Epithelial cell of prostate (primary cell): ENCODE data around the gene TSHZ1.
"Not testable (repeated sequence)": the region's sequence is repeated elsewhere in the genome, so short reads cannot be mapped to it uniquely, and the experiment has no call there.

Source experiments
- DNase-seq: peaks from one replicate; pipeline ENCODE4 v3.0.0-alpha.2; 2011; ENCODE audit warnings: low read depth, low spot score
- H3K27ac ChIP-seq: fragments of 450-650 bp; 2 replicates; pipeline ENCODE4 v1.5.1; 2017; ENCODE audit warnings: mild to moderate bottlenecking

TSHZ1 gene

GRCh38 chr18:75179819-75180600 lies 30.6 kb upstream of the TSHZ1 start:
- no peak overlapping the region for H3K27ac ChIP-seq
- no peak for DNase-seq

GRCh38 chr18:75183524-75183923 lies 27.1 kb upstream of the TSHZ1 start:
- DNase-seq, result peak; percentile 73
- H3K27ac ChIP-seq, result no peak overlapping the region

- no peak overlapping the region for H3K27ac ChIP-seq
- DNase-seq, result no peak
Observed at GRCh38 chr18:75183973-75184493, 26.6 kb upstream of the TSHZ1 start.

GRCh38 chr18:75185460-75185859 lies 25.1 kb upstream of the TSHZ1 start:
- H3K27ac ChIP-seq, result no peak overlapping the region
- no peak for DNase-seq

- not testable (repeated sequence) for H3K27ac ChIP-seq, DNase-seq
Observed at GRCh38 chr18:75187702-75188101, 22.9 kb upstream of the TSHZ1 start.

GRCh38 chr18:75189696-75190095 lies 20.9 kb upstream of the TSHZ1 start:
- H3K27ac ChIP-seq, result no peak overlapping the region
- no peak for DNase-seq

GRCh38 chr18:75192899-75193298 lies 17.7 kb upstream of the TSHZ1 start:
- H3K27ac ChIP-seq, result no peak overlapping the region
- DNase-seq, result no peak

- no peak overlapping the region for H3K27ac ChIP-seq
- DNase-seq, result no peak
Observed at GRCh38 chr18:75198036-75198435, 12.6 kb upstream of the TSHZ1 start.

- DNase-seq, result no peak
- no peak overlapping the region for H3K27ac ChIP-seq
Observed at GRCh38 chr18:75199327-75199726, 11.3 kb upstream of the TSHZ1 start.

- DNase-seq, result no peak
- no peak overlapping the region for H3K27ac ChIP-seq
Observed at GRCh38 chr18:75200071-75200470, 10.5 kb upstream of the TSHZ1 start.

GRCh38 chr18:75200605-75201280 lies 9.9 kb upstream of the TSHZ1 start:
- no peak overlapping the region for H3K27ac ChIP-seq

GRCh38 chr18:75201282-75202270 lies 9.0 kb upstream of the TSHZ1 start:
- no peak for DNase-seq
- no peak overlapping the region for H3K27ac ChIP-seq

More at GRCh38 chr18:75200605-75201280, 9.9 kb upstream of the TSHZ1 start:
- no peak for DNase-seq

GRCh38 chr18:75202696-75203365 lies 7.8 kb upstream of the TSHZ1 start:
- no peak overlapping the region for H3K27ac ChIP-seq

GRCh38 chr18:75203416-75204268 lies 7.0 kb upstream of the TSHZ1 start:
- H3K27ac ChIP-seq, result no peak overlapping the region
- no peak for DNase-seq

More at GRCh38 chr18:75202696-75203365, 7.8 kb upstream of the TSHZ1 start:
- DNase-seq, result no peak

GRCh38 chr18:75204269-75204731 lies 6.3 kb upstream of the TSHZ1 start:
- H3K27ac ChIP-seq, result no peak overlapping the region
- DNase-seq, result no peak

- no peak overlapping the region for H3K27ac ChIP-seq
- no peak for DNase-seq
Observed at GRCh38 chr18:75204732-75205513, 5.7 kb upstream of the TSHZ1 start.

- no peak for DNase-seq
- no peak overlapping the region for H3K27ac ChIP-seq
Observed at GRCh38 chr18:75205514-75206132, 5.0 kb upstream of the TSHZ1 start.
